ENCODE results near the gene ARL15.

DNA sequence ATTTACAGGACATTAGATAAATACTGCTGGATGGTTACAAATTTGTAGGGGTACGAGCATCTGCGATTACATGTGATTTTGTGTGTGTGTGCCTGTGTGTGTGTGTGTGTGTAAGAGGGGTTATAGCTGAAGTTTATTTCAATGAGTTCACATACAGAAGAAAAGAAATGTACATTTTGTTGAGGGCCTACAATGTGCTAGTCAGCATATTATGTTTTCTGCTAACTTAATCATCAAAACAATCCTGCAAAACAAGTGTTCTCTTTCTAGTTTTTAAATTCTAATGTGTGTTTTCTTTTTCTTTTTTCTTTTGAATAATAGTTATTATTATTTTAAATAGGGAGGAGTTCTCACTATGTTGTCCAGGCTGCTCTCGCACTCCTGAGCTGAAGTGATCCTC lies 305.7 kb downstream of the ARL15 start:
- no peak for TF ChIP-seq EZH2phosphoT487 (IDR thresholded peaks at IDR 0.05; ENCODE audit: low read depth)
- TF ChIP-seq, protein P1, sequence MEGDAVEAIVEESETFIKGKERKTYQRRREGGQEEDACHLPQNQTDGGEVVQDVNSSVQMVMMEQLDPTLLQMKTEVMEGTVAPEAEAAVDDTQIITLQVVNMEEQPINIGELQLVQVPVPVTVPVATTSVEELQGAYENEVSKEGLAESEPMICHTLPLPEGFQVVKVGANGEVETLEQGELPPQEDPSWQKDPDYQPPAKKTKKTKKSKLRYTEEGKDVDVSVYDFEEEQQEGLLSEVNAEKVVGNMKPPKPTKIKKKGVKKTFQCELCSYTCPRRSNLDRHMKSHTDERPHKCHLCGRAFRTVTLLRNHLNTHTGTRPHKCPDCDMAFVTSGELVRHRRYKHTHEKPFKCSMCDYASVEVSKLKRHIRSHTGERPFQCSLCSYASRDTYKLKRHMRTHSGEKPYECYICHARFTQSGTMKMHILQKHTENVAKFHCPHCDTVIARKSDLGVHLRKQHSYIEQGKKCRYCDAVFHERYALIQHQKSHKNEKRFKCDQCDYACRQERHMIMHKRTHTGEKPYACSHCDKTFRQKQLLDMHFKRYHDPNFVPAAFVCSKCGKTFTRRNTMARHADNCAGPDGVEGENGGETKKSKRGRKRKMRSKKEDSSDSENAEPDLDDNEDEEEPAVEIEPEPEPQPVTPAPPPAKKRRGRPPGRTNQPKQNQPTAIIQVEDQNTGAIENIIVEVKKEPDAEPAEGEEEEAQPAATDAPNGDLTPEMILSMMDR (IDR thresholded peaks at IDR 0.05; ENCODE audit: low read depth, low read length) = no peak

All from OCI-LY3 (cell line).